GM12865 (cell line): ENCODE measurements around the gene GRAP2.

Experiments used
- DNase-seq: peaks from one replicate; pipeline ENCODE4 v3.0.0; 2010; ENCODE audit warnings: low read depth
- H3K4me3 ChIP-seq: 2 replicates; pipeline ENCODE4 v1.5.1; 2011; ENCODE audit warnings: mild to moderate bottlenecking, low read depth, low read length, control low read depth
- CTCF ChIP-seq: IDR thresholded peaks from 2 replicates; pipeline ENCODE4 v1.5.1; 2011; ENCODE audit warnings: low read length, control low read depth, low read depth, inconsistent platforms; ENCODE audit not compliant: insufficient read depth; ENCODE audit errors: missing control alignments

The GRAP2 gene

DNA sequence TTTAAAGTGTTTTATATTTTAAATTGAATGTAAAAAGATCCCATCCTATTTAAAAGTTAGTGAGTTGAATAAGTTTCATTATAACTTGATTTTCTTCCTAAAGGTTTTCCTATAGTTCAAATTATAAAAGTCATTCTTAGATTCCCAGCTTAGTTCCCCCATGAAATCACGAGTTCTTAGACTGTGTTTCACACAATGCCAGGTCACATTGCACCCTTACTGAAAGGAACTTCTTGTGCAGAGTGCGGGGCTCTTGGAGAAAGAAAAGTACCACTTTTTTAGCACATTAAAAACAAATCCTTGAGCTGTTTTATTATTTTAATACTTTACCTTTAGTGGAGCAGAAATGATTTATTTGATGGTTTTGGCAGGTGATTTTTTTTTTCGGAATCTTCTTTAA lies 15.6 kb downstream of the GRAP2 start:
- no peak for DNase-seq
- no peak for TF ChIP-seq CTCF
- H3K4me3 ChIP-seq = no peak overlapping the region

- DNase-seq = no peak
- TF ChIP-seq CTCF = no peak
- H3K4me3 ChIP-seq = no peak overlapping the region
These were observed 16.3 kb downstream of the GRAP2 start for GRCh38 chr22:39917197-39917643.

GRCh38 chr22:39917776-39918495 lies 17.1 kb downstream of the GRAP2 start:
- TF ChIP-seq CTCF = no peak
- DNase-seq = no peak
- no peak overlapping the region for H3K4me3 ChIP-seq

GRCh38 chr22:39920134-39920743 lies 19.4 kb downstream of the GRAP2 start:
- no peak for TF ChIP-seq CTCF
- no peak for DNase-seq
- no peak overlapping the region for H3K4me3 ChIP-seq

DNA sequence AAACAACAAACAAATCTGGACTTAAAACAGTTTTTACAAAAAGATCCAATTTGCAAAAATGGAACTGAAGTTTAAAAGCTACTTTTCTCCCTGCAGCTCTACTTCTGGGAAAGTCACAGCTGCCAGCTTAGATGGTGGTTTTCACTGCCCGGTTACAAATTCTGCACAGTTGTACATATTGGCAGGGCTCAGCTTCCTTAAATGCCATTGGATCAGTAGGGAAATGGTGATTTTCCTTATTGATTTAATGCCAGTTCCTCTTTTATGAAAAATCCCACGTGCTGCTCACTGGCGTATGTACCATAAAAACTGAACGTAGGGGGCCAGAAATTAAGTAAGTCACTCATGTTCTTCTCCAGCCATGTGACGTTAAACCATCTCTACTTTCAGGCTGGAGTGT lies 22.8 kb downstream of the GRAP2 start:
- TF ChIP-seq CTCF = no peak
- H3K4me3 ChIP-seq = no peak overlapping the region
- no peak for DNase-seq

DNA sequence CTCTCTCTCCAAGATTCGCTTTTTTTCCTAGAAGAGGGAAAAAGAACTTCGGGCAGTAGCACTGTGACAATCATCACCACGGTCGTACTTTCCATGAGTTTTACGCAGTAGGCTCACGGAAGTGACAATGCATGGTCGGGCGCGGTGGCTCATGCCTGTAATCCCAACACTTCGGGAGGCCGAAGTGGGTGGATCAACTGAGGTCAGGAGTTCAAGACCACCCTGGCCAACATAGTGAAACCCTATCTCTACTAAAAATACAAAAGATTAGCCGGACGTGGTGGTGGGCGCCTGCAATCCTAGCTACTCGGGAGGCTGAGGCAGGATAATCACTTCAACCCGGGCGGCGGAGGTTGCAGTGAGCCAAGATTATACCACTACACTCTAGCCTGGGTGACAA lies 23.4 kb downstream of the GRAP2 start:
- DNase-seq = no peak
- TF ChIP-seq CTCF = no peak
- H3K4me3 ChIP-seq = no peak overlapping the region

- no peak for DNase-seq
- H3K4me3 ChIP-seq = no peak overlapping the region
- TF ChIP-seq CTCF = no peak
These were observed 24.4 kb downstream of the GRAP2 start for GRCh38 chr22:39925273-39925672.
